ENCODE results near the gene SEMA6D. TPM values are rescaled to one million over a fixed set of nuclear protein-coding genes. Genes with fewer than 3 reads are reported as not detected.

The SEMA6D gene
- total and polyA plus RNA-seq, 7 donors = 2.4 to 12.5 (median 6.4) TPM

DNA sequence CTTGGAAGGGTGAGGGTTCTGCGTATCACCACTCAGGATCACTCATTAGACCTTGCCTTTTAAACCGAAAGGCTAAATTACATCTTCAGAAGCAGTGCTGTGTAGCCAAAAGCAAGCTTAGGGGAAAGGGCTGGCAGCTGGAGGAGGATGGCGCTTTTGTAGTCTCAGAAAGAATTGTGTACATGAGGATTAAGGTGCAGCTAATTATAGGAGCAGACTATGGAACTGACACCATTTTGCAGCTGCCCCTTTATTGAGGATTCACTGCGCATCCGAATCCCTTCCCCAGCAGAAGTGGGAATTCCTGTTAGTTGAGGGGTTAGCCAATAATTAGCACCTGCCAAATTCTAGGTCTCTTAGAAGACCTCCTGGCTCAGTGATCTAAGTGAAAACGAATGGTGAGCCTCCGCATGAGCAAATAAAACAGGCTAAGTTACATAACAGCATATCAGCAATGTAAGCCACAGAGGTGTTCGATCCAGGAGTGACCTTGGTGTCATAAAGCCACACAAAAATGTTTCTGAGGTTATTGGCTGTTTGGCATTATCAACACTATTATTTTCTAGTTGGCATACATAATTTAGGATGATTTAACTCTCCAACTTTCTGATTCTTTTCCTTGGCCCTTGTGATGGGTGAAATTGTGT lies 42.6 kb upstream of the SEMA6D start:
- intact Hi-C loops (cut with DNase I) = no loop called here
- 93 to 95% methylated on average over 8 of the region's 8 CpGs for WGBS, 2 donors

GRCh38 chr15:47675735-47676134 lies 41.6 kb upstream of the SEMA6D start:
- TF ChIP-seq CTCF (IDR thresholded peaks at IDR 0.05) (no peak), POLR2AphosphoS5 (IDR thresholded peaks at IDR 0.05) (no peak), POLR2A (IDR thresholded peaks at IDR 0.05) (no peak), EP300 (IDR thresholded peaks at IDR 0.05) (no peak)
- DNase-seq = no peak
- H3K4me3 ChIP-seq = no peak overlapping the region
- H3K27ac ChIP-seq = no peak overlapping the region
- H3K9me3 ChIP-seq = no peaks in the 10 kb centered on the region
- H3K36me3 ChIP-seq = no peaks in the 10 kb centered on the region
- intact Hi-C loops (cut with DNase I) = no loop called here
- H3K27me3 ChIP-seq = no peaks in the 10 kb centered on the region
- H3K4me1 ChIP-seq = no peaks in the 10 kb centered on the region
- 89 to 96% methylated on average over 3 of the region's 3 CpGs for WGBS, 2 donors

More for the DNA sequence above, 42.6 kb upstream of the SEMA6D start:
- no peaks in the 10 kb centered on the region for H3K27me3 ChIP-seq
- no peaks in the 10 kb centered on the region for H3K4me1 ChIP-seq
- no peak for TF ChIP-seq POLR2AphosphoS5 (IDR thresholded peaks at IDR 0.05)
- TF ChIP-seq POLR2A (IDR thresholded peaks at IDR 0.05) = no peak
- TF ChIP-seq EP300 (IDR thresholded peaks at IDR 0.05) = no peak
- TF ChIP-seq CTCF (IDR thresholded peaks at IDR 0.05) = no peak
- no peaks in the 10 kb centered on the region for H3K36me3 ChIP-seq
- H3K27ac ChIP-seq = no peak overlapping the region
- no peak overlapping the region for H3K4me3 ChIP-seq
- DNase-seq = no peak
- no peaks in the 10 kb centered on the region for H3K9me3 ChIP-seq

GRCh38 chr15:47678040-47678439 lies 39.3 kb upstream of the SEMA6D start:
- H3K4me1 ChIP-seq = no peaks in the 10 kb centered on the region
- no peaks in the 10 kb centered on the region for H3K9me3 ChIP-seq
- 43 to 75% methylated on average over 1 of the region's 1 CpG for WGBS, 2 donors
- no peaks in the 10 kb centered on the region for H3K27me3 ChIP-seq
- no peaks in the 10 kb centered on the region for H3K36me3 ChIP-seq
- TF ChIP-seq POLR2AphosphoS5 (IDR thresholded peaks at IDR 0.05) = no peak
- TF ChIP-seq CTCF (IDR thresholded peaks at IDR 0.05) = no peak
- no peak for TF ChIP-seq EP300 (IDR thresholded peaks at IDR 0.05)
- TF ChIP-seq POLR2A (IDR thresholded peaks at IDR 0.05) = no peak
- H3K27ac ChIP-seq = no peak overlapping the region
- no peak overlapping the region for H3K4me3 ChIP-seq
- intact Hi-C loops (cut with DNase I) = no loop called here
- DNase-seq = no peak

DNA sequence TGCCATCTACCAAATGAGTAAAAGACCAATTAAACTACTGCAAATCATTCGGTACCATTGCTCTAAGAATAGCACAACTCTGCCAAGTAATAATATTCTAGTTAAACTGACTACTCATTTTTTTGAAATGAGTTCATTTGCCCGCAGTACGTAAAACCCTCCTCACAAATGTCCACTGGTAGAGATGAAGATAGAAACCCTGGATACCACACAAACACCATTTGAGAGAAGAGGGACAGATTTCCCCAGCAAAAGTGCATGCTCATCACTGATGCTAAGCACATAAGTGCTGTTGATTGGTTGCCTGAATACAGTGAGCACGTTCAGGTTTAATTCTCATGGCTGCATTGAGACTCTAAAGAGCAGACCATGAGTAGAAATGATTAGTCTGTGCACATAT lies 34.6 kb upstream of the SEMA6D start:
- TF ChIP-seq CTCF (IDR thresholded peaks at IDR 0.05) = no peak
- no peak for TF ChIP-seq POLR2A (IDR thresholded peaks at IDR 0.05)
- H3K36me3 ChIP-seq = no peaks in the 10 kb centered on the region
- H3K27ac ChIP-seq = no peak overlapping the region
- H3K4me3 ChIP-seq = no peak overlapping the region
- H3K27me3 ChIP-seq = no peaks in the 10 kb centered on the region
- H3K9me3 ChIP-seq = no peaks in the 10 kb centered on the region
- no peaks in the 10 kb centered on the region for H3K4me1 ChIP-seq
- WGBS, 2 donors = 90 to 92% methylated on average over 4 of the region's 4 CpGs
- intact Hi-C loops (cut with DNase I) = no loop called here
- no peak for DNase-seq

All from sigmoid colon (tissue), 7 donors.